Measurements from ENCODE around the gene TTI1.

TTI1 gene

GRCh38 chr20:38054647-38055046, 21.4 kb upstream of the TTI1 start:
- DNase-seq (ENCODE audit: low spot score): no peak

- no peak for DNase-seq (ENCODE audit: low spot score)
Measured at GRCh38 chr20:38052870-38053269, 19.6 kb upstream of the TTI1 start.

GRCh38 chr20:38050686-38051085, 17.4 kb upstream of the TTI1 start:
- no peak for DNase-seq (ENCODE audit: low spot score)

- peak; percentile 50 for DNase-seq (ENCODE audit: low spot score)
Measured at GRCh38 chr20:38049800-38050199, 16.5 kb upstream of the TTI1 start.

- DNase-seq (ENCODE audit: low spot score): no peak
Measured at GRCh38 chr20:38046572-38046971, 13.3 kb upstream of the TTI1 start.

GRCh38 chr20:38044685-38045084, 11.4 kb upstream of the TTI1 start:
- DNase-seq (ENCODE audit: low spot score): no peak

GRCh38 chr20:38043512-38044300, 10.4 kb upstream of the TTI1 start:
- peak; percentile 61 for DNase-seq (ENCODE audit: low spot score)

- DNase-seq (ENCODE audit: low spot score): no peak
Measured at GRCh38 chr20:38040276-38040675, 7.0 kb upstream of the TTI1 start.

GRCh38 chr20:38036366-38036765, 3.1 kb upstream of the TTI1 start:
- no peak for DNase-seq (ENCODE audit: low spot score)

- no peak for DNase-seq (ENCODE audit: low spot score)
Measured at GRCh38 chr20:38034961-38035360, 1.7 kb upstream of the TTI1 start.

GRCh38 chr20:38034108-38034649, 923 bp upstream of the TTI1 start:
- DNase-seq (ENCODE audit: low spot score): no peak

- no peak for DNase-seq (ENCODE audit: low spot score)
Measured at GRCh38 chr20:38032585-38033329, 499 bp downstream of the TTI1 start.

GRCh38 chr20:38031957-38032356, 1.3 kb downstream of the TTI1 start:
- no peak for DNase-seq (ENCODE audit: low spot score)

GRCh38 chr20:38029453-38029852, 3.8 kb downstream of the TTI1 start:
- DNase-seq (ENCODE audit: low spot score): no peak

- DNase-seq (ENCODE audit: low spot score): no peak
Measured at GRCh38 chr20:38024496-38024895, 8.8 kb downstream of the TTI1 start.

GRCh38 chr20:38023181-38024001, 9.9 kb downstream of the TTI1 start:
- peak; percentile 44 for DNase-seq (ENCODE audit: low spot score)

- no peak for DNase-seq (ENCODE audit: low spot score)
Measured at GRCh38 chr20:38021087-38021772, 12.0 kb downstream of the TTI1 start.

- no peak for DNase-seq (ENCODE audit: low spot score)
Measured at GRCh38 chr20:38018385-38018784, 14.9 kb downstream of the TTI1 start.

GRCh38 chr20:38017959-38018358, 15.3 kb downstream of the TTI1 start:
- DNase-seq (ENCODE audit: low spot score): no peak

- peak; percentile 54 for DNase-seq (ENCODE audit: low spot score)
Measured at GRCh38 chr20:38013887-38014286, 19.4 kb downstream of the TTI1 start.

- no peak for DNase-seq (ENCODE audit: low spot score)
Measured at GRCh38 chr20:38012332-38012731, 20.9 kb downstream of the TTI1 start.

GRCh38 chr20:38011696-38012095, 21.6 kb downstream of the TTI1 start:
- no peak for DNase-seq (ENCODE audit: low spot score)

Data from kidney capillary endothelial cell (primary cell).